Type B pancreatic cell (in vitro differentiated cells): ENCODE results near the gene RTN4. TPM values are rescaled to one million over a fixed set of nuclear protein-coding genes. Genes with fewer than 3 reads are reported as not detected.

Experiments
- DNase-seq: peaks from one replicate; pipeline ENCODE4 v3.0.0; 2021; ENCODE audit warnings: mixed read lengths; ENCODE audit not compliant: unreplicated experiment; ENCODE audit errors: extremely low spot score
- H3K27ac Mint-ChIP-seq: 2 replicates; pipeline ENCODE4 v1.8.0; 2021; ENCODE audit warnings: mild to moderate bottlenecking, mixed read lengths
- H3K27me3 Mint-ChIP-seq: 2 replicates; pipeline ENCODE4 v1.8.0; 2021; ENCODE audit warnings: mixed read lengths
- H3K36me3 Mint-ChIP-seq: 2 replicates; pipeline ENCODE4 v1.8.0; 2021; ENCODE audit warnings: mixed read lengths
- H3K4me1 Mint-ChIP-seq: one replicate; pipeline ENCODE4 v1.8.0; 2021; ENCODE audit warnings: mixed read lengths; ENCODE audit not compliant: unreplicated experiment
- H3K4me3 Mint-ChIP-seq: 2 replicates; pipeline ENCODE4 v1.8.0; 2021; ENCODE audit warnings: mild to moderate bottlenecking, mixed read lengths
- H3K9me3 Mint-ChIP-seq: 2 replicates; pipeline ENCODE4 v1.8.0; 2021; ENCODE audit warnings: mixed read lengths
- CTCF ChIP-seq: fragments of 200-600 bp; sonication (generic); conservative IDR thresholded peaks from 2 replicates; pipeline ENCODE4 v1.5.0; 2021; ENCODE audit warnings: antibody characterized with exemption, mild to moderate bottlenecking
- total RNA-seq: library from RNA; stranded (reverse); gene quantifications from 2 replicates; pipeline ENCODE4 v1.2.1, GENCODE V29; 2021; ENCODE audit warnings: low replicate concordance

The RTN4 gene
- total RNA-seq, 1 donor from 2014 or later: 187 TPM

GRCh38 chr2:54954705-54955357 lies 95.4 kb downstream of the RTN4 start:
- H3K27me3 Mint-ChIP-seq: no peaks in the 10 kb centered on the region
- no peak overlapping the region for H3K4me3 Mint-ChIP-seq
- no peak for DNase-seq
- no peaks in the 10 kb centered on the region for H3K36me3 Mint-ChIP-seq
- H3K9me3 Mint-ChIP-seq: no peaks in the 10 kb centered on the region
- TF ChIP-seq CTCF: no peak
- no peaks in the 10 kb centered on the region for H3K4me1 Mint-ChIP-seq
- H3K27ac Mint-ChIP-seq: no peak overlapping the region

- Mint-ChIP-seq H3K27me3 (no peaks in the 10 kb centered on the region), H3K9me3 (no peaks in the 10 kb centered on the region), H3K4me1 (no peaks in the 10 kb centered on the region), H3K27ac (no peak overlapping the region), H3K4me3 (no peak overlapping the region), H3K36me3 (no peaks in the 10 kb centered on the region)
- DNase-seq: no peak
- no peak for TF ChIP-seq CTCF
Measured at GRCh38 chr2:54954158-54954557, 96.1 kb downstream of the RTN4 start.

DNA sequence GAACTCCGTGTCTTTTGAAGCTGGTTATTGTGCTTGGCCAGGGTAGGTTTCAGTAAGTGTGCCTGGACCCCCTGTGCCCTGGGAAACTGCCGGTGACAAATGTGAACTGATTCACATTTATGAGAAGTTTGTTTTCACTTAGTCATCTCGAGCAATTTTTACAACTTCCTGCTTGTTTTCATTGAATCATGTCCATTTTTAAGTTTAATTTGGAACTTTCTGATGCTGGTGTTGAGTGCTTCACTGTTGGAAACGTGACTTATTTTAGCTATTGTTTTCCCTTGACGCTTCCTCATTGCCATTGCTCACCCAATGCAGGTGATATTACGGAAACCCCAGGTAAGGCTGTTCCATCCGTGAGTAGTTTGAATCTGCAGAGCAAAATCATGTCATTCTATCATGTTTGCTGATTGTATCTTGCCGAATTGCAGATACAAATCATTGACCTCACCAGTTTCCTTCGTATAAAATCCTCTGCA lies 97.2 kb downstream of the RTN4 start:
- Mint-ChIP-seq H3K4me1 (no peaks in the 10 kb centered on the region), H3K27ac (no peak overlapping the region), H3K27me3 (no peaks in the 10 kb centered on the region), H3K36me3 (no peaks in the 10 kb centered on the region), H3K4me3 (no peak overlapping the region), H3K9me3 (no peaks in the 10 kb centered on the region)
- no peak for DNase-seq
- no peak for TF ChIP-seq CTCF

GRCh38 chr2:54952425-54952824 lies 97.8 kb downstream of the RTN4 start:
- DNase-seq: no peak
- Mint-ChIP-seq H3K4me3 (no peak overlapping the region), H3K4me1 (peaks cover 5% of the 10 kb centered on the region), H3K27me3 (no peaks in the 10 kb centered on the region), H3K27ac (no peak overlapping the region), H3K9me3 (no peaks in the 10 kb centered on the region), H3K36me3 (no peaks in the 10 kb centered on the region)
- TF ChIP-seq CTCF: no peak

DNA sequence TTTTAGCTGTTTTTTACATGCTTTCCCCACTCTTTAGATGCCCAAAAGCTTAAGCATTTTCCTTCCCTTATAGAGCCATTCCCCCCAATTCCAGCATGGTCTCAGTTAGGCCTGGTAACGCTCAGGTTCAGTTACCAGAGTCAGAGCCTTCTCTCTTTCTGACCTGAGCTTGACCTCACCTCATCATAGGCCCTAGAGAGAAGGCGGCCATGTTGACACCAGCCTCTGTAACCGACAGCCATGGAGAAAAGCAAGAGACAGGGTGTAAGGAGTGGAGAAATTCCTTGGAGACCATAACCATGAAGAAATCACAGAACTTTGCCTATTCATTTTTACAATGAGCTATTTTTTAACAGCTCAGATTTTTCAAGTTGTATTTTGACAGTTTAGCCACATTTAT lies 99.4 kb downstream of the RTN4 start:
- Mint-ChIP-seq H3K27ac (no peak overlapping the region), H3K9me3 (no peaks in the 10 kb centered on the region), H3K4me1 (peaks cover 17% of the 10 kb centered on the region), H3K4me3 (no peak overlapping the region), H3K36me3 (no peaks in the 10 kb centered on the region), H3K27me3 (no peaks in the 10 kb centered on the region)
- no peak for DNase-seq
- no peak for TF ChIP-seq CTCF
